Neural progenitor cell (in vitro differentiated cells): ENCODE results near the gene COX8C. TPM values are rescaled to one million over a fixed set of nuclear protein-coding genes. Genes with fewer than 3 reads are reported as not detected.

Experiments used
- DNase-seq: peaks from one replicate; pipeline ENCODE4 v3.0.0-alpha.2; 2016; ENCODE audit warnings: low spot score
- H2AFZ ChIP-seq: fragments of 200-600 bp; sonication (generic); replicated peaks from 2 replicates; pipeline ENCODE4 v1.6.1; 2016; ENCODE audit warnings: antibody characterized with exemption
- H3F3A ChIP-seq: fragments of 200-600 bp; sonication (generic); 2 replicates; pipeline ENCODE4 v1.6.1; 2016; ENCODE audit warnings: antibody characterized with exemption, low read depth
- H3K27ac ChIP-seq: fragments of 200-600 bp; sonication (generic); 2 replicates; pipeline ENCODE4 v1.5.1; 2016; ENCODE audit warnings: mild to moderate bottlenecking
- H3K27me3 ChIP-seq: fragments of 200-600 bp; sonication (generic); 2 replicates; pipeline ENCODE4 v1.6.1; 2016; ENCODE audit warnings: mild to moderate bottlenecking, moderate library complexity
- H3K36me3 ChIP-seq: fragments of 200-600 bp; sonication (generic); 2 replicates; pipeline ENCODE4 v1.5.1; 2016
- H3K4me1 ChIP-seq: fragments of 200-600 bp; sonication (generic); 2 replicates; pipeline ENCODE4 v1.6.1; 2016; ENCODE audit warnings: mixed run types
- H3K4me2 ChIP-seq: fragments of 200-600 bp; sonication (generic); 2 replicates; pipeline ENCODE4 v1.6.1; 2016
- H3K4me3 ChIP-seq: fragments of 200-600 bp; sonication (generic); 2 replicates; pipeline ENCODE4 v1.5.1; 2016
- H3K79me2 ChIP-seq: fragments of 200-600 bp; sonication (generic); 2 replicates; pipeline ENCODE4 v1.6.1; 2016; ENCODE audit warnings: low read depth
- H3K9ac ChIP-seq: fragments of 200-600 bp; sonication (generic); 2 replicates; pipeline ENCODE4 v1.6.1; 2016
- H3K9me3 ChIP-seq: fragments of 200-600 bp; sonication (generic); 2 replicates; pipeline ENCODE4 v1.5.1; 2016; ENCODE audit warnings: low read depth
- H4K20me1 ChIP-seq: fragments of 200-600 bp; sonication (generic); 2 replicates; pipeline ENCODE4 v1.6.1; 2016; ENCODE audit warnings: low read depth
- H3K27ac Mint-ChIP-seq: 3 replicates; pipeline ENCODE4 v1.8.0; 2021; ENCODE audit warnings: mixed read lengths
- H3K27me3 Mint-ChIP-seq: 2 replicates; pipeline ENCODE4 v1.8.0; 2022; ENCODE audit warnings: low read depth, mild to moderate bottlenecking, inconsistent platforms, moderate library complexity, mixed read lengths; ENCODE audit not compliant: insufficient read depth
- H3K36me3 Mint-ChIP-seq: 3 replicates; pipeline ENCODE4 v1.8.0; 2021; ENCODE audit warnings: mixed read lengths
- H3K4me1 Mint-ChIP-seq: 3 replicates; pipeline ENCODE4 v1.8.0; 2021; ENCODE audit warnings: mixed read lengths
- H3K4me3 Mint-ChIP-seq: 3 replicates; pipeline ENCODE4 v1.8.0; 2021; ENCODE audit warnings: mild to moderate bottlenecking, moderate library complexity, mixed read lengths
- H3K9me3 Mint-ChIP-seq: 3 replicates; pipeline ENCODE4 v1.8.0; 2020; ENCODE audit warnings: mixed read lengths
- EZH2 ChIP-seq: fragments of 200-600 bp; sonication (generic); IDR thresholded peaks from 2 replicates; pipeline ENCODE4 v1.6.1; 2017; ENCODE audit warnings: antibody characterized with exemption, mild to moderate bottlenecking, moderate library complexity
- EZH2phosphoT487 ChIP-seq: fragments of 200-600 bp; sonication (generic); IDR thresholded peaks from 2 replicates; pipeline ENCODE4 v1.6.1; 2017; ENCODE audit warnings: antibody characterized with exemption
- total RNA-seq: library from RNA; depleted of rRNA; stranded (reverse); fragments of >200 nt; gene quantifications from 2 replicates; pipeline ENCODE4 v1.2.3, GENCODE V29; 2015; ENCODE audit warnings: low replicate concordance
- TF ChIP-seq, protein P1 (sequence below): fragments of 200-600 bp; sonication (generic); IDR thresholded peaks from 2 replicates; pipeline ENCODE4 v1.5.1; 2017; ENCODE audit warnings: antibody characterized with exemption, mild to moderate bottlenecking

Gene COX8C
- total RNA-seq, 1 donor from 2014 or later, result not detected

DNA sequence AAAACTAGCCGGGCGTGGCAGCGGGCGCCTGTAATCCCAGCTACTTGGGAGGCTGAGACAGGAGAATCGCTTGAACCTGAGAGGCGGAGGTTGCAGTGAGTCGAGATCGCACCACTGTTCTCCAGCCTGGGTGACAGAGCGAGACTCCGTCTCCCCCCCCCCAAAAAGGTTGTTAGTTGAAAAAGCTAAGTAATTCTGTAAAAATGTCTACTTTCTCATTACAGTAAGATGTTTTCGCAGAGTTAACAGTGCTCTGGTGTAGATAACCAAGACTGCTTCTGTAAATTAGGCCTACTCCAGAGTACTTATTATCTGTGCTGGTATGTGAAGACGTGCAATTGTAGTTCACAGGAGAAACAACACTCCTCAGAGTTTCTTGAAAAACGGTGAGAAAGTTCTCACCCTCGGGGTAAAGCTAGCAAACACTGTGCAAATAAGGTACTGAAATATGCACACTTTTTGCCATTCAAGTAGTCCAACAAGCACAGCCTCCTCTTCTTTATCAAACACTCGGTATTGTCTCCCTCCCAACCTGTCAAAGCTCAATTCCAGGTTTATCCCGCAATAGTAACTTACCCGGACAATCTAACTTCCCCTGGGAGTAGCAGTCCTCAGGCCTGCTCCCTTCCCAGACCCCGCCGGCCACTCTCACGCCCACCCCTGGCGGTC, 15.1 kb upstream of the COX8C start:
- DNase-seq, result no peak
- H3K9ac ChIP-seq, result peak overlapping the region; percentile 0
- H3K4me1 ChIP-seq, result peaks cover 41% of the 10 kb centered on the region
- Mint-ChIP-seq H3K4me3 (peak overlapping the region; percentile 96), H3K36me3 (peaks cover 6% of the 10 kb centered on the region), H3K4me1 (peaks cover 38% of the 10 kb centered on the region), H3K9me3 (peaks cover 3% of the 10 kb centered on the region), H3K27me3 (peaks cover 3% of the 10 kb centered on the region), H3K27ac (peak overlapping the region; percentile 48)
- H3K4me3 ChIP-seq, result peak overlapping the region; percentile 89
- H3K36me3 ChIP-seq, result no peaks in the 10 kb centered on the region
- H3K4me2 ChIP-seq, result peak overlapping the region; percentile 75
- H3F3A ChIP-seq, result peaks cover 30% of the 10 kb centered on the region
- H3K27me3 ChIP-seq, result no peaks in the 10 kb centered on the region
- H3K9me3 ChIP-seq, result no peaks in the 10 kb centered on the region
- H3K27ac ChIP-seq, result peak overlapping the region; percentile 89
- H4K20me1 ChIP-seq, result peaks cover 41% of the 10 kb centered on the region
- peaks cover 74% of the 10 kb centered on the region for H3K79me2 ChIP-seq
- TF ChIP-seq EZH2phosphoT487, result no peak
- no peak for TF ChIP-seq EZH2
- TF ChIP-seq, protein P1, sequence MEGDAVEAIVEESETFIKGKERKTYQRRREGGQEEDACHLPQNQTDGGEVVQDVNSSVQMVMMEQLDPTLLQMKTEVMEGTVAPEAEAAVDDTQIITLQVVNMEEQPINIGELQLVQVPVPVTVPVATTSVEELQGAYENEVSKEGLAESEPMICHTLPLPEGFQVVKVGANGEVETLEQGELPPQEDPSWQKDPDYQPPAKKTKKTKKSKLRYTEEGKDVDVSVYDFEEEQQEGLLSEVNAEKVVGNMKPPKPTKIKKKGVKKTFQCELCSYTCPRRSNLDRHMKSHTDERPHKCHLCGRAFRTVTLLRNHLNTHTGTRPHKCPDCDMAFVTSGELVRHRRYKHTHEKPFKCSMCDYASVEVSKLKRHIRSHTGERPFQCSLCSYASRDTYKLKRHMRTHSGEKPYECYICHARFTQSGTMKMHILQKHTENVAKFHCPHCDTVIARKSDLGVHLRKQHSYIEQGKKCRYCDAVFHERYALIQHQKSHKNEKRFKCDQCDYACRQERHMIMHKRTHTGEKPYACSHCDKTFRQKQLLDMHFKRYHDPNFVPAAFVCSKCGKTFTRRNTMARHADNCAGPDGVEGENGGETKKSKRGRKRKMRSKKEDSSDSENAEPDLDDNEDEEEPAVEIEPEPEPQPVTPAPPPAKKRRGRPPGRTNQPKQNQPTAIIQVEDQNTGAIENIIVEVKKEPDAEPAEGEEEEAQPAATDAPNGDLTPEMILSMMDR, result no peak
- peak overlapping the region; percentile 90 for H2AFZ ChIP-seq

- Mint-ChIP-seq H3K27ac (no peak overlapping the region), H3K4me3 (peak overlapping the region; percentile 96), H3K27me3 (peaks cover 5% of the 10 kb centered on the region), H3K36me3 (peaks cover 6% of the 10 kb centered on the region), H3K4me1 (peaks cover 38% of the 10 kb centered on the region), H3K9me3 (peaks cover 3% of the 10 kb centered on the region)
- Histone ChIP-seq H3K9ac (peak overlapping the region; percentile 56), H3K79me2 (peaks cover 68% of the 10 kb centered on the region), H3F3A (peaks cover 30% of the 10 kb centered on the region), H3K4me3 (peak overlapping the region; percentile 89), H3K4me2 (peak overlapping the region; percentile 75), H2AFZ (peak overlapping the region; percentile 90), H3K4me1 (peaks cover 41% of the 10 kb centered on the region), H3K36me3 (no peaks in the 10 kb centered on the region), H4K20me1 (peaks cover 41% of the 10 kb centered on the region), H3K27ac (peak overlapping the region; percentile 89), H3K9me3 (no peaks in the 10 kb centered on the region), H3K27me3 (no peaks in the 10 kb centered on the region)
- DNase-seq, result peak; percentile 85
- TF ChIP-seq EZH2, result no peak
- TF ChIP-seq, protein P1, result no peak
- no peak for TF ChIP-seq EZH2phosphoT487
These were observed 14.6 kb upstream of the COX8C start for GRCh38 chr14:93332397-93332852.

- H3K36me3 Mint-ChIP-seq, result peaks cover 6% of the 10 kb centered on the region
- no peaks in the 10 kb centered on the region for H3K27me3 ChIP-seq
- no peaks in the 10 kb centered on the region for H3K9me3 ChIP-seq
- H3K9ac ChIP-seq, result peak within 1 kb of the TSS; percentile 56
- H2AFZ ChIP-seq, result peak within 1 kb of the TSS; percentile 90
- peaks cover 37% of the 10 kb centered on the region for H4K20me1 ChIP-seq
- H3K27ac ChIP-seq, result peak within 1 kb of the TSS; percentile 89
- TF ChIP-seq, protein P1, result peak; percentile 36
- no peak for TF ChIP-seq EZH2phosphoT487
- peaks cover 3% of the 10 kb centered on the region for H3K9me3 Mint-ChIP-seq
- H3K4me3 ChIP-seq, result peak within 1 kb of the TSS; percentile 89
- peak within 1 kb of the TSS; percentile 96 for H3K4me3 Mint-ChIP-seq
- peak within 1 kb of the TSS; percentile 75 for H3K4me2 ChIP-seq
- peaks cover 41% of the 10 kb centered on the region for H3K4me1 ChIP-seq
- peak; percentile 98 for DNase-seq
- H3K36me3 ChIP-seq, result no peaks in the 10 kb centered on the region
- H3K27me3 Mint-ChIP-seq, result peaks cover 6% of the 10 kb centered on the region
- peaks cover 30% of the 10 kb centered on the region for H3F3A ChIP-seq
- peaks cover 62% of the 10 kb centered on the region for H3K79me2 ChIP-seq
- H3K27ac Mint-ChIP-seq, result peak within 1 kb of the TSS; percentile 67
- H3K4me1 Mint-ChIP-seq, result peaks cover 38% of the 10 kb centered on the region
These were observed 13.9 kb upstream of the COX8C start, which contains the start of gene BTBD7 for GRCh38 chr14:93332853-93333630. BTBD7 (minus strand) TSS chr14:93333036; CDS start chr14:93296051, 36,985 bp downstream.
